HL-60 (cell line): ENCODE measurements around the gene PCBP4.

Experiments
- DNase-seq, 2 experiments: peaks; one replicate each; pipeline ENCODE4 v3.0.0-alpha.2; 2010 to 2020; ENCODE audit warnings: low read depth in 1 of 2, low spot score in 1 of 2
- H3K27ac ChIP-seq: fragments of 250-450 bp; sonication (Bioruptor Pico); replicated peaks from 2 replicates; pipeline ENCODE4 v1.5.1; 2020; ENCODE audit warnings: mild to moderate bottlenecking, moderate library complexity
- H3K27me3 ChIP-seq: fragments of 250-450 bp; sonication (Bioruptor Pico); 2 replicates; pipeline ENCODE4 v1.5.1; 2021; ENCODE audit warnings: mild to moderate bottlenecking, moderate library complexity; ENCODE audit not compliant: insufficient read depth, poor library complexity, severe bottlenecking
- H3K4me3 ChIP-seq: replicated peaks from 2 replicates; pipeline ENCODE4 v1.5.1; 2011; ENCODE audit warnings: mild to moderate bottlenecking, control low read depth, low read length; ENCODE audit not compliant: insufficient read depth
- CTCF ChIP-seq: IDR thresholded peaks from one replicate; pipeline ENCODE4 v1.5.1; 2011; ENCODE audit warnings: low read length, control low read depth, inconsistent platforms; ENCODE audit not compliant: insufficient read depth
- GABPA ChIP-seq: IDR thresholded peaks from 2 replicates; pipeline ENCODE4 v1.6.1; 2012; ENCODE audit warnings: low read depth
- POLR2AphosphoS5 ChIP-seq: IDR thresholded peaks from 2 replicates; pipeline ENCODE4 v1.6.1; 2012; ENCODE audit warnings: low read depth
- REST ChIP-seq: IDR thresholded peaks from 2 replicates; pipeline ENCODE4 v1.6.1; 2012; ENCODE audit warnings: low read depth; ENCODE audit not compliant: insufficient replicate concordance
- SPI1 ChIP-seq: IDR thresholded peaks from 2 replicates; pipeline ENCODE4 v1.6.1; 2012; ENCODE audit warnings: low read depth, mild to moderate bottlenecking, borderline replicate concordance

Gene PCBP4

GRCh38 chr3:51966922-51967383, 301 bp downstream of the PCBP4 start:
- TF ChIP-seq CTCF (no peak), SPI1 (no peak), POLR2AphosphoS5 (no peak), GABPA (no peak), REST (no peak)
- Histone ChIP-seq H3K4me3 (0 out of 2 replicates have a peak overlapping the region, but pooled peaks have one; percentile 8), H3K27ac (no peak overlapping the region), H3K27me3 (peaks cover 19% of the 10 kb centered on the region)
- no peak for DNase-seq

- Histone ChIP-seq H3K27ac (no peak overlapping the region), H3K4me3 (no peak overlapping the region), H3K27me3 (peaks cover 19% of the 10 kb centered on the region)
- DNase-seq = no peak
- no peak for TF ChIP-seq GABPA
- no peak for TF ChIP-seq POLR2AphosphoS5
- no peak for TF ChIP-seq SPI1
- no peak for TF ChIP-seq REST
- TF ChIP-seq CTCF = no peak
Measured at GRCh38 chr3:51966486-51966885, 768 bp downstream of the PCBP4 start.

- Histone ChIP-seq H3K27ac (no peak overlapping the region), H3K4me3 (no peak overlapping the region), H3K27me3 (peaks cover 24% of the 10 kb centered on the region)
- DNase-seq = no peak
- TF ChIP-seq SPI1 (no peak), REST (no peak), CTCF (no peak), GABPA (no peak), POLR2AphosphoS5 (no peak)
Measured at GRCh38 chr3:51966016-51966415, 1.2 kb downstream of the PCBP4 start.
